Measurements from ENCODE around the gene BNIP3. TPM values are rescaled to one million over a fixed set of nuclear protein-coding genes. Genes with fewer than 3 reads are reported as not detected.
A peak's percentile ranks its signal among the peaks of the same experiment; 100 is the strongest.
"Not testable (repeated sequence)": the region's sequence is repeated elsewhere in the genome, so short reads cannot be mapped to it uniquely, and the experiment has no call there.

BNIP3 gene
- total RNA-seq, 1 donor from 2014 or later = 157 TPM

- intact Hi-C loops (cut with DNase I) = no loop called here
- ATAC-seq (no peak), DNase-seq (ENCODE audit: missing footprints) (no peak)
Measured at GRCh38 chr10:132005147-132005546, 23.4 kb upstream of the BNIP3 start.

GRCh38 chr10:132004052-132004451, 22.3 kb upstream of the BNIP3 start:
- DNase-seq (ENCODE audit: missing footprints) (no peak), ATAC-seq (no peak)
- intact Hi-C loops (cut with DNase I) = no loop called here

- ATAC-seq (no peak), DNase-seq (ENCODE audit: missing footprints) (no peak)
- intact Hi-C loops (cut with DNase I) = no loop called here
Measured at GRCh38 chr10:132003282-132003924, 21.7 kb upstream of the BNIP3 start.

GRCh38 chr10:132002004-132002403, 20.3 kb upstream of the BNIP3 start:
- DNase-seq (ENCODE audit: missing footprints) (no peak), ATAC-seq (no peak)
- intact Hi-C loops (cut with DNase I) = no loop called here

GRCh38 chr10:132001238-132001972, 19.7 kb upstream of the BNIP3 start:
- ATAC-seq (no peak), DNase-seq (ENCODE audit: missing footprints) (no peak)
- intact Hi-C loops (cut with DNase I) = no loop called here

GRCh38 chr10:131998845-131999681, 17.3 kb upstream of the BNIP3 start:
- ATAC-seq = no peak
- no peak for DNase-seq (ENCODE audit: missing footprints)
- intact Hi-C loops (cut with DNase I) = no loop called here

- ATAC-seq = no peak
- intact Hi-C loops (cut with DNase I) = no loop called here
Measured at GRCh38 chr10:131998050-131998844, 16.5 kb upstream of the BNIP3 start.

GRCh38 chr10:131997366-131998049, 15.8 kb upstream of the BNIP3 start:
- intact Hi-C loops (cut with DNase I) = loop anchor here (2.0 kb wide), 1 partner anchor 13 kb away; no protein-coding TSS in a partner anchor
- ATAC-seq (peak; percentile 71), DNase-seq (ENCODE audit: missing footprints) (no peak)

More at GRCh38 chr10:131998050-131998844, 16.5 kb upstream of the BNIP3 start:
- no peak for DNase-seq (ENCODE audit: missing footprints)

GRCh38 chr10:131996466-131997365, 15.0 kb upstream of the BNIP3 start:
- DNase-seq (ENCODE audit: missing footprints) (no peak), ATAC-seq (peak; percentile 86)
- intact Hi-C loops (cut with DNase I) = loop anchor here (1.0 to 2.0 kb wide), 2 partner anchors 14 to 15 kb away; partner anchors contain the start of gene BNIP3

GRCh38 chr10:131994435-131994834, 12.7 kb upstream of the BNIP3 start:
- intact Hi-C loops (cut with DNase I) = no loop called here
- DNase-seq (ENCODE audit: missing footprints) = no peak
- peak; percentile 32 for ATAC-seq

- ATAC-seq = no peak
- DNase-seq (ENCODE audit: missing footprints) = no peak
- intact Hi-C loops (cut with DNase I) = no loop called here
Measured at GRCh38 chr10:131993275-131993674, 11.6 kb upstream of the BNIP3 start.

- DNase-seq (ENCODE audit: missing footprints) (no peak), ATAC-seq (no peak)
- intact Hi-C loops (cut with DNase I) = no loop called here
Measured at GRCh38 chr10:131991726-131992125, 10.0 kb upstream of the BNIP3 start.

GRCh38 chr10:131987786-131988185, 6.1 kb upstream of the BNIP3 start:
- DNase-seq (ENCODE audit: missing footprints); intact Hi-C loops (cut with DNase I); ATAC-seq: not testable (repeated sequence)

- ATAC-seq; intact Hi-C loops (cut with DNase I); DNase-seq (ENCODE audit: missing footprints): not testable (repeated sequence)
Measured at GRCh38 chr10:131987301-131987700, 5.6 kb upstream of the BNIP3 start.

- intact Hi-C loops (cut with DNase I); ATAC-seq; DNase-seq (ENCODE audit: missing footprints): not testable (repeated sequence)
Measured at GRCh38 chr10:131986851-131987250, 5.1 kb upstream of the BNIP3 start.

GRCh38 chr10:131983780-131984179, 2.1 kb upstream of the BNIP3 start:
- DNase-seq (ENCODE audit: missing footprints) = no peak
- intact Hi-C loops (cut with DNase I) = loop anchor here (5.0 kb wide), 2 partner anchors 39 to 81 kb away; partner anchors contain the start of gene PPP2R2D
- ATAC-seq = no peak

- intact Hi-C loops (cut with DNase I) = loop anchor here (5.0 kb wide), 2 partner anchors 40 to 80 kb away; partner anchors contain the start of gene PPP2R2D
- DNase-seq (ENCODE audit: missing footprints) = no peak
- no peak for ATAC-seq
Measured at GRCh38 chr10:131982796-131983195, 1.1 kb upstream of the BNIP3 start.

Measured in Right ventricle myocardium inferior (tissue), 1 donor.